ENCODE measurements around the gene CGNL1.

Gene CGNL1

GRCh38 chr15:57418635-57419034 lies 42.3 kb downstream of the CGNL1 start:
- Histone ChIP-seq H3K27ac (ENCODE audit: low read length) (no peak overlapping the region), H3K9ac (ENCODE audit: low read length) (no peak overlapping the region), H3K4me1 (ENCODE audit: low read length) (peaks cover 10% of the 10 kb centered on the region), H3K27me3 (ENCODE audit: low read depth, low read length) (0 out of 2 replicates have a peak, but pooled peaks cover 8% of the 10 kb centered on the region), H3K4me2 (ENCODE audit: low read length) (no peak overlapping the region), H3K79me2 (ENCODE audit: low read length) (no peaks in the 10 kb centered on the region), H3K4me3 (ENCODE audit: low read length) (no peak overlapping the region), H2AFZ (ENCODE audit: low read depth, low read length) (no peak overlapping the region), H3K36me3 (replicated peaks; ENCODE audit: low read depth, low read length) (no peaks in the 10 kb centered on the region), H3K9me3 (ENCODE audit: insufficient read depth, low read length) (no peaks in the 10 kb centered on the region), H4K20me1 (ENCODE audit: insufficient read depth, low read length) (no peaks in the 10 kb centered on the region)
- no peak for TF ChIP-seq EZH2phosphoT487 (IDR thresholded peaks at IDR 0.05; ENCODE audit: low read depth)
- TF ChIP-seq, protein P1, sequence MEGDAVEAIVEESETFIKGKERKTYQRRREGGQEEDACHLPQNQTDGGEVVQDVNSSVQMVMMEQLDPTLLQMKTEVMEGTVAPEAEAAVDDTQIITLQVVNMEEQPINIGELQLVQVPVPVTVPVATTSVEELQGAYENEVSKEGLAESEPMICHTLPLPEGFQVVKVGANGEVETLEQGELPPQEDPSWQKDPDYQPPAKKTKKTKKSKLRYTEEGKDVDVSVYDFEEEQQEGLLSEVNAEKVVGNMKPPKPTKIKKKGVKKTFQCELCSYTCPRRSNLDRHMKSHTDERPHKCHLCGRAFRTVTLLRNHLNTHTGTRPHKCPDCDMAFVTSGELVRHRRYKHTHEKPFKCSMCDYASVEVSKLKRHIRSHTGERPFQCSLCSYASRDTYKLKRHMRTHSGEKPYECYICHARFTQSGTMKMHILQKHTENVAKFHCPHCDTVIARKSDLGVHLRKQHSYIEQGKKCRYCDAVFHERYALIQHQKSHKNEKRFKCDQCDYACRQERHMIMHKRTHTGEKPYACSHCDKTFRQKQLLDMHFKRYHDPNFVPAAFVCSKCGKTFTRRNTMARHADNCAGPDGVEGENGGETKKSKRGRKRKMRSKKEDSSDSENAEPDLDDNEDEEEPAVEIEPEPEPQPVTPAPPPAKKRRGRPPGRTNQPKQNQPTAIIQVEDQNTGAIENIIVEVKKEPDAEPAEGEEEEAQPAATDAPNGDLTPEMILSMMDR (IDR thresholded peaks at IDR 0.05; ENCODE audit: low read depth, low read length), result no peak

DNA sequence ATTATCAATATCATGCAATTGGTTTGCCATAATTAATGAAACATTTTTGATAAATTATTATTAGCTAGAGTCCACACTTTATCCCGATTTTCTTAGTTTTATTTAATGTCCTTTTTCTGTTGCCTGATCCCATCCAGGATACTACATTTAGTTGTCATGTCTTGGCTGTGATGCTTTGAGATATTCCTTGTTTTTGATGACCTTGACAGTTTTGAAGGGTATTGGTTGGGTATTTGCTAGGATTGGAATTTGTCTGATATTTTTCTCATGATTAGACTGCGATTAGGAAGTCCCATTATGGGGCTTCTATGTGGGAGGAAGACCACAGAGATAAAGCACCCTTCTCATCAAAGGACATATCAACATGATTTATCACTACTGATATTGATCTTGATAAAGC lies 43.0 kb downstream of the CGNL1 start:
- Histone ChIP-seq H3K36me3 (replicated peaks; ENCODE audit: low read depth, low read length) (no peaks in the 10 kb centered on the region), H3K9ac (ENCODE audit: low read length) (no peak overlapping the region), H3K4me2 (ENCODE audit: low read length) (no peak overlapping the region), H3K4me1 (ENCODE audit: low read length) (peaks cover 10% of the 10 kb centered on the region), H4K20me1 (ENCODE audit: insufficient read depth, low read length) (no peaks in the 10 kb centered on the region), H3K27ac (ENCODE audit: low read length) (no peak overlapping the region), H3K4me3 (ENCODE audit: low read length) (no peak overlapping the region), H3K79me2 (ENCODE audit: low read length) (no peaks in the 10 kb centered on the region), H3K27me3 (ENCODE audit: low read depth, low read length) (0 out of 2 replicates have a peak, but pooled peaks cover 6% of the 10 kb centered on the region), H3K9me3 (ENCODE audit: insufficient read depth, low read length) (no peaks in the 10 kb centered on the region), H2AFZ (ENCODE audit: low read depth, low read length) (no peak overlapping the region)
- no peak for TF ChIP-seq EZH2phosphoT487 (IDR thresholded peaks at IDR 0.05; ENCODE audit: low read depth)
- TF ChIP-seq, protein P1 (IDR thresholded peaks at IDR 0.05; ENCODE audit: low read depth, low read length), result no peak

- Histone ChIP-seq H3K9ac (ENCODE audit: low read length) (no peak overlapping the region), H2AFZ (ENCODE audit: low read depth, low read length) (no peak overlapping the region; the same call in 1 of the 2 replicates), H3K9me3 (ENCODE audit: insufficient read depth, low read length) (no peaks in the 10 kb centered on the region), H4K20me1 (ENCODE audit: insufficient read depth, low read length) (no peaks in the 10 kb centered on the region), H3K27ac (ENCODE audit: low read length) (no peak overlapping the region), H3K27me3 (ENCODE audit: low read depth, low read length) (no peaks in the 10 kb centered on the region), H3K79me2 (ENCODE audit: low read length) (no peaks in the 10 kb centered on the region), H3K4me3 (ENCODE audit: low read length) (no peak overlapping the region), H3K4me1 (ENCODE audit: low read length) (peaks cover 10% of the 10 kb centered on the region), H3K4me2 (ENCODE audit: low read length) (no peak overlapping the region), H3K36me3 (replicated peaks; ENCODE audit: low read depth, low read length) (no peaks in the 10 kb centered on the region)
- TF ChIP-seq, protein P1 (IDR thresholded peaks at IDR 0.05; ENCODE audit: low read depth, low read length), result no peak
- TF ChIP-seq EZH2phosphoT487 (IDR thresholded peaks at IDR 0.05; ENCODE audit: low read depth), result no peak
These were observed 44.8 kb downstream of the CGNL1 start for GRCh38 chr15:57421110-57421509.

DNA sequence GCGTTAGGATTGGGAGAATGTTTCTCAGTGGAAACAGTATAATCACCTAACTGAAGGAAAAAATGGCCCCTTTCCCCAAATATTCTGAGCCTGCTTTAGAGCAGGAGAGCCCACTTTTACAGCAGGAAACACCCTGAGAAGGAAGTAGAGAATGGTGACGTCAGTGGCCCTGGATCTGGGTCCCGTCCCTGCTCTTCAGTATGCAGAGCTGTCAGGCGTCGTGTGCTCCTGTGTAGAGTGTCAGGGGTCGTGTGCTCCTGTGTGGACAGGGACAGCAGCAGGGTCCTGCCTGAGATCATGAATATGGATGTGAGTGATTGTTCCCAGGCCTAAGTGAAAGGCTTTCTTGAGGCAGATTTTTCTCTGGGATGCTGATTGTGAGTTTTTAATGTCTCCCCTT lies 45.2 kb downstream of the CGNL1 start:
- H3K9me3 ChIP-seq (ENCODE audit: insufficient read depth, low read length), result no peaks in the 10 kb centered on the region
- TF ChIP-seq, protein P1 (IDR thresholded peaks at IDR 0.05; ENCODE audit: low read depth, low read length), result no peak
- no peak for TF ChIP-seq EZH2phosphoT487 (IDR thresholded peaks at IDR 0.05; ENCODE audit: low read depth)
- H3K4me3 ChIP-seq (ENCODE audit: low read length), result no peak overlapping the region
- no peaks in the 10 kb centered on the region for H4K20me1 ChIP-seq (ENCODE audit: insufficient read depth, low read length)
- H3K36me3 ChIP-seq (replicated peaks; ENCODE audit: low read depth, low read length), result no peaks in the 10 kb centered on the region
- no peak overlapping the region for H3K27ac ChIP-seq (ENCODE audit: low read length)
- H3K9ac ChIP-seq (ENCODE audit: low read length), result no peak overlapping the region
- H3K4me1 ChIP-seq (ENCODE audit: low read length), result peaks cover 10% of the 10 kb centered on the region
- H2AFZ ChIP-seq (ENCODE audit: low read depth, low read length), result no peak overlapping the region; the same call in 1 of the 2 replicates
- H3K4me2 ChIP-seq (ENCODE audit: low read length), result no peak overlapping the region
- H3K79me2 ChIP-seq (ENCODE audit: low read length), result no peaks in the 10 kb centered on the region
- H3K27me3 ChIP-seq (ENCODE audit: low read depth, low read length), result no peaks in the 10 kb centered on the region

All from OCI-LY3 (cell line).